ENCODE data around the gene SENP3. TPM values are rescaled to one million over a fixed set of nuclear protein-coding genes. Genes with fewer than 3 reads are reported as not detected.
A peak's percentile ranks its signal among the peaks of the same experiment; 100 is the strongest.

Gene SENP3
- total RNA-seq = 33.1 TPM

- H3K4me1 ChIP-seq (ENCODE audit: insufficient read depth, low read length) = peaks cover 60% of the 10 kb centered on the region
- no peaks in the 10 kb centered on the region for H3K27me3 ChIP-seq (ENCODE audit: insufficient read depth, low read length)
- H3K4me3 ChIP-seq (ENCODE audit: low read length) = peak within 1 kb of the TSS; percentile 59
- no peaks in the 10 kb centered on the region for H3K9me3 ChIP-seq (ENCODE audit: low read depth, low read length)
These were observed at the start of gene SENP3 for GRCh38 chr17:7561589-7562207. TSS of gene SENP3 (plus strand) at chr17:7561919. CDS start at chr17:7563077, 1,158 bp downstream.

DNA sequence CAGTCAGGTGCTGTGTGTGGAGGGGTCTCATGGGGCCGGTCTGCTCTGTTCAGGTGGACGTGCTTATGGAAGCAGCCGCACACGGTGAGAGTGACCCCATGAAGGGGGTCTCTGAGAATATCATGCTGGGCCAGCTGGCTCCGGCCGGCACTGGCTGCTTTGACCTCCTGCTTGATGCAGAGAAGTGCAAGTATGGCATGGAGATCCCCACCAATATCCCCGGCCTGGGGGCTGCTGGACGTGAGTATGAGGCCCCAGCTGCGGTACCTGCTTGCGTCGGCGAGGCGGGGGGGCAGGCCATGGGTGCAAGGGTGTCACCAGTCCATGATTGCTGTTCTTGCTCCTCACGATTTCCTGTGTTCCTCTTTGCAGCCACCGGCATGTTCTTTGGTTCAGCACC, 49.6 kb upstream of the SENP3 start:
- Histone ChIP-seq H3K4me1 (ENCODE audit: insufficient read depth, low read length) (peaks cover 16% of the 10 kb centered on the region), H3K9me3 (ENCODE audit: low read depth, low read length) (no peaks in the 10 kb centered on the region), H3K4me3 (ENCODE audit: low read length) (no peak overlapping the region)

GRCh38 chr17:7512824-7513540, 48.7 kb upstream of the SENP3 start:
- Histone ChIP-seq H3K27me3 (ENCODE audit: insufficient read depth, low read length) (no peaks in the 10 kb centered on the region), H3K4me3 (ENCODE audit: low read length) (no peak overlapping the region), H3K9me3 (ENCODE audit: low read depth, low read length) (no peaks in the 10 kb centered on the region), H3K4me1 (ENCODE audit: insufficient read depth, low read length) (peaks cover 16% of the 10 kb centered on the region)

More for the DNA sequence above, 49.6 kb upstream of the SENP3 start:
- H3K27me3 ChIP-seq (ENCODE audit: insufficient read depth, low read length) = no peaks in the 10 kb centered on the region

- peaks cover 16% of the 10 kb centered on the region for H3K4me1 ChIP-seq (ENCODE audit: insufficient read depth, low read length)
- H3K9me3 ChIP-seq (ENCODE audit: low read depth, low read length) = no peaks in the 10 kb centered on the region
- no peaks in the 10 kb centered on the region for H3K27me3 ChIP-seq (ENCODE audit: insufficient read depth, low read length)
- H3K4me3 ChIP-seq (ENCODE audit: low read length) = no peak overlapping the region
These were observed 47.8 kb upstream of the SENP3 start for GRCh38 chr17:7513850-7514419.

GRCh38 chr17:7515911-7516610, 45.7 kb upstream of the SENP3 start:
- H3K4me1 ChIP-seq (ENCODE audit: insufficient read depth, low read length) = peaks cover 16% of the 10 kb centered on the region
- no peaks in the 10 kb centered on the region for H3K27me3 ChIP-seq (ENCODE audit: insufficient read depth, low read length)
- H3K9me3 ChIP-seq (ENCODE audit: low read depth, low read length) = no peaks in the 10 kb centered on the region
- no peak overlapping the region for H3K4me3 ChIP-seq (ENCODE audit: low read length)

DNA sequence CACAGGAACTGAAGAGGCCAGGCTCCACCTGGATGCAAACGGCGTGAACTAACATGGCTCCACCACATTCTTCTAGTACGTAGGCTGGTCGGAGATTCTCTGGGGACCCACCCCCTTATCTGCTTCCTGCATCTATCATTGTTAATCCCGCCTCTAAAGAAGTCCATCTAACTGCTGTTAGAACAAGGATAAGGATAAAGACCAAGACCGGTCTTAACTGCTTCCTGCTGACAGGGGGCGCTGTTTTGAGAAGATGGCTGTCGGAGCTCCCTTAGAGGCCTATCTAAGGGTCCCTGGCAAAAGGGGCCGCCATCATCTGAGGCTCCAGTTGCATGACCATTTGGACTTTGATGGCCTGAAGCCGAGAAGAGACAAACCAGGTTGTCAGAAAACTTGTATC, 38.7 kb upstream of the SENP3 start:
- Histone ChIP-seq H3K4me3 (ENCODE audit: low read length) (no peak overlapping the region), H3K27me3 (ENCODE audit: insufficient read depth, low read length) (no peaks in the 10 kb centered on the region), H3K4me1 (ENCODE audit: insufficient read depth, low read length) (no peaks in the 10 kb centered on the region), H3K9me3 (ENCODE audit: low read depth, low read length) (no peaks in the 10 kb centered on the region)

- Histone ChIP-seq H3K4me3 (ENCODE audit: low read length) (no peak overlapping the region), H3K4me1 (ENCODE audit: insufficient read depth, low read length) (no peaks in the 10 kb centered on the region), H3K27me3 (ENCODE audit: insufficient read depth, low read length) (no peaks in the 10 kb centered on the region), H3K9me3 (ENCODE audit: low read depth, low read length) (peaks cover 4% of the 10 kb centered on the region)
These were observed 32.9 kb upstream of the SENP3 start for GRCh38 chr17:7528842-7529241.

GRCh38 chr17:7530023-7530900, 31.5 kb upstream of the SENP3 start:
- Histone ChIP-seq H3K27me3 (ENCODE audit: insufficient read depth, low read length) (no peaks in the 10 kb centered on the region), H3K4me3 (ENCODE audit: low read length) (no peak overlapping the region), H3K4me1 (ENCODE audit: insufficient read depth, low read length) (no peaks in the 10 kb centered on the region), H3K9me3 (ENCODE audit: low read depth, low read length) (peaks cover 4% of the 10 kb centered on the region)

GRCh38 chr17:7538050-7538449, 23.7 kb upstream of the SENP3 start:
- Histone ChIP-seq H3K4me3 (ENCODE audit: low read length) (no peak overlapping the region), H3K4me1 (ENCODE audit: insufficient read depth, low read length) (no peaks in the 10 kb centered on the region), H3K27me3 (ENCODE audit: insufficient read depth, low read length) (no peaks in the 10 kb centered on the region), H3K9me3 (ENCODE audit: low read depth, low read length) (no peaks in the 10 kb centered on the region)

DNA sequence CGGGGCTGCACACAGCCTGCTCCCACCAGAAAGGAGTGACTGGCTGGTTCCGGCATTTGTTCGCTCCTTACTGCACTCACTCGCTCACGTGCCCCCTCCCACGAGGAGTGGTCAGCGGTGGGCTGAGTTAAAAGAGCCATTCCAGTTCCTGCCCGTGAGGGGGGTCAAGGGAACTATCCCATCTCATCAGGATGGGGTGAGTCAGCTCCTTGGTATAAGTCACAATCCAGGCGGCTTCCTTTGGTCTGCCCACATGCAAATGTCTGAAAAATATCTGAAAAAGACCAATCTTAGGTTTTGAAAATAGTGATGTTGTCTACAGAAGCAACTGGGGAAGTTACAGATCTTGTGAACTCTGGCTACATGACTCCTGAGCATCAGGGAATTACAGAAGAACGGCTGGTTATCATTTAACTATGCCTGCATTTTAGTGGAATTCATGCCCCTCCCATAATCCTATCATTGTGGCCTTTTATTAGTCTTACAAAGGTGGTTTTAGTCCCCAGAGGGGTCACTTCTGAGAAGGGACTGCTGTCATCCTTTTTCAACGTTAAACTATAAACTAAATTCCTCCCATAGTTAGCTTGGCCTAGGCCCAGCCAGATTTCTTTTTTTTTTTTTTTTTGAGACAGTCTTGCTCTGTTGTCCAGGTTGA, 22.7 kb upstream of the SENP3 start:
- H3K4me1 ChIP-seq (ENCODE audit: insufficient read depth, low read length) = no peaks in the 10 kb centered on the region
- H3K4me3 ChIP-seq (ENCODE audit: low read length) = no peak overlapping the region
- H3K9me3 ChIP-seq (ENCODE audit: low read depth, low read length) = no peaks in the 10 kb centered on the region
- H3K27me3 ChIP-seq (ENCODE audit: insufficient read depth, low read length) = no peaks in the 10 kb centered on the region

DNA sequence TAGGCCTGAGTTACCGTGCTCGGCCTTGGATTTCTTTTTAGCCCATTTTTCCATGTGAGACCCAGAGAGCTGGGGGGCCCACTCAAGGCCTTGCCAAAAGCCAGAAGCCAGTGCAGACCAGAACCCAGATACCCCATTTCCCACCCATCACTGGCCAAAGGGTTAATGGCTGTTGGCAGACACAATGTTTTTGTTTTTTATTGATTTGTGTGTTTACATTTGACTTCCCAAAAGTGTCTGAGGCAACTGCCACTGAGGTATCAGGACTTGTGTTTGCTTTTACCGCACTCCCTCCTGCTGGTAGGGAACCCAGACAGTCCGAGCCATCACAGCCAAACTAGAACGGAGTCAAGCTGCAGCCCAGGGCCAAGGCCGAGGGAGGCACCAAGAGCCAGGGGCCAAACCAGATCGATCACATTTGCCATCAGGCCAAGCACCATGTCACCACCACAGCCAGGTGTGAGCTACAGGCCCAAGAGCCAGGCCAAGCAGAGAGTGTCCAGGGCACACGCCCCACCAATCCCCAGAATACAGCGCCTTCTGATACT, 20.6 kb upstream of the SENP3 start:
- Histone ChIP-seq H3K4me1 (ENCODE audit: insufficient read depth, low read length) (no peaks in the 10 kb centered on the region), H3K4me3 (ENCODE audit: low read length) (no peak overlapping the region), H3K27me3 (ENCODE audit: insufficient read depth, low read length) (no peaks in the 10 kb centered on the region), H3K9me3 (ENCODE audit: low read depth, low read length) (no peaks in the 10 kb centered on the region)

DNA sequence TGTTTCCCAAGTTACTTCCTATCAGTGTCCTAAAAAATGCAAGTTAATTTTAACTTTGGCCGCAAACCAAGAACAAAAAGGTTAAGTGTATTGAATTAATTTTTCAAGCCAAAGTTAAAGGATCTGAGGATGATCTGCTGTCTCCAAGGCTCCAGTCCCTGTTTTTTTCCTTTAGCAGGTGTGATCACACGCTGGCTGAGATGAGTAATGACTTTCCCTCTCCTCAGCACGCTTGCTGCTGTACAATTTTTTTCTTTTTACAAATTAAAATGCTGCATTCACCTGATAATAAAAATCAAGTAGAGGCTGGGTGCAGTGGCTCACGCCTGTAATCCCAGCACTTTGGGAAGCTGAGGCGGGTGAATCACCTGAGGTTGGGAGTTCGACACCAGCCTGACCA, 16.8 kb upstream of the SENP3 start:
- H3K4me1 ChIP-seq (ENCODE audit: insufficient read depth, low read length) = peaks cover 18% of the 10 kb centered on the region
- H3K4me3 ChIP-seq (ENCODE audit: low read length) = no peak overlapping the region
- no peaks in the 10 kb centered on the region for H3K27me3 ChIP-seq (ENCODE audit: insufficient read depth, low read length)
- no peaks in the 10 kb centered on the region for H3K9me3 ChIP-seq (ENCODE audit: low read depth, low read length)

DNA sequence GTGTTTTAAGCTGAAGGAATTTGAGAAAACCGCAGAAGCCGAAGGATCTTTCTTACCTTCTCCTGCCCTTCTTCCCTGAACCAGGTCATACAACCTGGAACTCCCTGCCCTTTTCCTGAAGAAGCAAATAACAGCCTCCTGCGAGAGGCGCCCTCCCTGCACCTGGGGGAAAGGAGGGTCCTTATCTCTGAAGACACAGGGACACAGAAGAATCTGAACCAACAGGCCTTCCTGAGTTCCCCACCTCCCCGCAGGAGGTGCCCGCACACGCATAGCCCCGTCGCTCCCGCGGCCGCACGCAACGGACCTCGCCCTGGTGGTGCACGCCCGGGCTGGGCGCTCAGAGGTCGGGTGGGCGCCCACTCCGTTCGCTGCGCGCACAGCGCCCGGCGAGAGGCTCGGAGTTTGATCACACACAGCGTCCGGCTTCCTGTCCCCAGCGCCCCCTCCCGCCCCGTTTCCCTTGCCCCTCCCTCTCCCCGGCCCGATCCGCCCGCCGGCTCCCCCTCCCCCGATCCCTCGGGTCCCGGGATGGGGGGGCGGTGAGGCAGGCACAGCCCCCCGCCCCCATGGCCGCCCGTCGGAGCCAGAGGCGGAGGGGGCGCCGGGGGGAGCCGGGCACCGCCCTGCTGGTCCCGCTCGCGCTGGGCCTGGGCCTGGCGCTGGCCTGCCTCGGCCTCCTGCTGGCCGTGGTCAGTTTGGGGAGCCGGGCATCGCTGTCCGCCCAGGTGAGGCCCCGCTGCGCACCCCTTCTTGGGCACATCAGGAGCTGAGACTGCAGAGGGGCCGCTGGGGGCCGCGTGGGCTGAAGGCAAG, 12.9 kb upstream of the SENP3 start, which contains the start of gene TNFSF12:
Gene TNFSF12 (plus strand): TSS at position 474 of the 816 bp plus-strand sequence. CDS start 96 bp downstream, at position 570.
- no peaks in the 10 kb centered on the region for H3K27me3 ChIP-seq (ENCODE audit: insufficient read depth, low read length)
- H3K4me1 ChIP-seq (ENCODE audit: insufficient read depth, low read length) = peaks cover 56% of the 10 kb centered on the region
- peak within 1 kb of the TSS; percentile 52 for H3K4me3 ChIP-seq (ENCODE audit: low read length)
- H3K9me3 ChIP-seq (ENCODE audit: low read depth, low read length) = no peaks in the 10 kb centered on the region

Measured in mononuclear cell (primary cell).